ENCODE results near the gene NKRF.
"Not testable (repeated sequence)": the region's sequence is repeated elsewhere in the genome, so short reads cannot be mapped to it uniquely, and the experiment has no call there.

The NKRF gene

GRCh38 chrX:119606280-119607017 lies at the start of gene NKRF:
TSS of gene NKRF (minus strand) at chrX:119606424.
- peak; percentile 82 to 91 (median 88) for DNase-seq

DNA sequence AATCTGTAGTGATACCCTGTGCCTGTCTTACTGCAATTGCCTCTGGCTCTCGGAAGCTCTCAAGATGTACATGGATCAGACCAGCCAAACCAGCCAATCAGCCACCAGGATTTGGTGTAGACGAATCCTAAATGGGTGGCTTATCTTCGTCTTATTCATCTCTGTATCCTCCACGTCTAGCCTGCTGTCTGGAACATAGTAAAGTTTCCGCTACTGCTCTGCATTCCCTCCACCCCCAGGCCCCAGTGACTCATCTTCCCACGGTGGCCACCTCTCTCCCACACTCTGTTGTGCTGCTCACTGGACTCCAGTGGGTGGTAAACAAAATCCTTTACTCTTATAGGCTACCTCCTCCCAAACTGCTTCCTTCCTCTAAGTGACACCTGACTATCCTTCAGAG lies 48.9 kb upstream of the NKRF start:
- peak in 3 of 6 experiments; percentile 29 to 41 (median 38) for DNase-seq

DNA sequence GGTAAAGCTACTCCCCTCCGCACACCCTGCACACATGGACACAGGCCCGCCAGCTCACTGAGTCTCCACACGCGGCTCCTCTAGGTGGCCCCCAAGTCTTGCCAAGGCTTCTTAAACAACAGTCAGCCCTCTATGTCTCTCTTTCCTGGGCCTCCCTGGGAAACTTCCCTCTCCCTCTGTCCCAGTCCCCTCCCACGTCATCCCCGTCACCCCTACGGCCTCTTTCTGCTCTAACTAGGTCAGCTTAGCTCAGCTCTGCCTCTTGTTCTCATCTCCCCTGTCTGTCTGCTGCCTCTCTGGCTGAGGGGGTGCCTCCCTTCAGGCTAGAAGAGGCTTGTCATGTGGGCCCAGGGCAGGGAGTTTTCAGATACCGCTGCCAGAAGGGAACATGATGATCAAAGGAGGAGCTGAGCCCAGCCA lies 47.9 kb upstream of the NKRF start:
- peak in 5 of 6 experiments; percentile 22 to 49 (median 28) for DNase-seq

DNA sequence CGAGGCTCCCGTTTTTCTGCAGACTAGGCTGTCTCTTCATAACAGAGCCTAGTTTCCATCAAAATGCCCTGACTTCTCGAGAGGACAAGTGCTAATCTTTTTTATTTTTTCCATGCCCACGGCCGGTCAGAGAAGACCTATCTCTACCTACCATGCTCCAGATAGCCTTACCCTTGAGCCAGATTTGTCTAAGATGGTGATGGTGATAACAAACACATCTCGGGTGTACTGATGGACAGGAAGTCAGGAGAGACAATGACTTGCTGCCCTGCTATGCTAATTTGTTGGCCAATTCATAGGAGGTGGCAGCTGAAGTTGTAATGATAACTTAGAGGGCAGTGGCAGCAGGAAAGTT lies 42.2 kb upstream of the NKRF start:
- no peak for DNase-seq

DNA sequence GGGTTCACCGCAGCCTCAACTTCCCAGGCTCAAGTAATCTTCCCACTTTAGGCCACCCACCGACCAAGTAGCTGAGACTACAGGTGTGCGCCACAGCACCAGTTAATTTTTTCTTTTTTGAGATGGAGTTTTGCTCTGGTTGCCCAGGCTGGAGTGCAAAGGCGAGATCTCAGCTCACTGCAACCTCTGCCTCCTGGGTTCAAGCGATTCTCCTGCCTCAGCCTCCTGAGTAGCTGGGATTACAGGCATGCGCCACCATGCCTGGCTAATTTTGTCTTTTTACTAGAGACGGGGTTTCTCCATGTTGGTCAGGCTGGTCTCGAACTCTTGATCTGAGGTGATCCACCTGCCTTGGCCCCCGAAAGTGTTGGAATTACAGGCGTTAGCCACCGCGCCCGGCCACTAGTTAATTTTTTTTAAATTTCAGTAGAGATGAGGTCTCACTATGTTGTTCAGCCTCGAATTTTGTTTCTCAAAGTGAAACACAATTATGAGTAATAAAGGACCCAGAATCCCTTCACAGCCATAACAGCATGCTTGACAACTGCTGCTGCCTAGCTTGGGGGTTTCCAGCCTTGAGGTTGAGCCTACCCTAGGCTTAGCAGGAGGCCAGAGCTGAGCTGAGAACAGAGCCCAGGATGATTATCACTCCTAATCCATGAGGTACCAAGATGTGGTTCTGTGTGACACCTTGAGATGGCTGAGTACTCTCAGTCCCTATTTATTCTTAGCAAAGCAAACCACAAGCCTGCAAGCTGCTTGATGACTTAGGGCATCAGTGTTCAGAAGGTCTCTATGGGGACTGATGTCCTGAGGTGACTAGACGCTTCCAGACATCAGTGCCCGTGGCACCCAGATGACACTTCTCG lies 41.6 kb upstream of the NKRF start:
- peak in 1 of 6 experiments; percentile 1 for DNase-seq

- DNase-seq: no peak
Measured at GRCh38 chrX:119647089-119647488, 40.9 kb upstream of the NKRF start.

- DNase-seq: no peak
Measured at GRCh38 chrX:119646515-119646914, 40.3 kb upstream of the NKRF start.

- DNase-seq: no peak
Measured at GRCh38 chrX:119643696-119644095, 37.5 kb upstream of the NKRF start.

DNA sequence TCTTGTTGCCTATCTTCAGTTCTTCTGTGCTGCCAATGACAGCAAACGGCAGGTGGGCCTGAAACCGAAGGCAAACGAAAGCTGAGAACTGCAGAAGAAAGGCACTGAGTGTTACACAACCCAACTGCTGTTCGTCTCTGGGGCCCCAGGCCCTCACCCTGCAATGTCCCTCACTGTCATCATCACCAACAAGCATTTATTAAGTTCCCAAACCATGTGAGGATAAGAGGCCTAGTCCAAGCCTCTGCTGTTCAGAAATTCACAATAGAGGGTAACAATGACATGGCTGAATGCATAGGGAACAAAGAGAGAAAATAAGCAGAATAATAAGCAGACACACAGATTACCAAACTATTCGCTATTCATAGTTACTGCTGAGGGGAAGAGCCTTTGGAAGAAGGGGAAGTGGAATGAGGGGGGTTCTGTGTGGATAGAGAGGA lies 34.5 kb upstream of the NKRF start:
- no peak for DNase-seq

DNA sequence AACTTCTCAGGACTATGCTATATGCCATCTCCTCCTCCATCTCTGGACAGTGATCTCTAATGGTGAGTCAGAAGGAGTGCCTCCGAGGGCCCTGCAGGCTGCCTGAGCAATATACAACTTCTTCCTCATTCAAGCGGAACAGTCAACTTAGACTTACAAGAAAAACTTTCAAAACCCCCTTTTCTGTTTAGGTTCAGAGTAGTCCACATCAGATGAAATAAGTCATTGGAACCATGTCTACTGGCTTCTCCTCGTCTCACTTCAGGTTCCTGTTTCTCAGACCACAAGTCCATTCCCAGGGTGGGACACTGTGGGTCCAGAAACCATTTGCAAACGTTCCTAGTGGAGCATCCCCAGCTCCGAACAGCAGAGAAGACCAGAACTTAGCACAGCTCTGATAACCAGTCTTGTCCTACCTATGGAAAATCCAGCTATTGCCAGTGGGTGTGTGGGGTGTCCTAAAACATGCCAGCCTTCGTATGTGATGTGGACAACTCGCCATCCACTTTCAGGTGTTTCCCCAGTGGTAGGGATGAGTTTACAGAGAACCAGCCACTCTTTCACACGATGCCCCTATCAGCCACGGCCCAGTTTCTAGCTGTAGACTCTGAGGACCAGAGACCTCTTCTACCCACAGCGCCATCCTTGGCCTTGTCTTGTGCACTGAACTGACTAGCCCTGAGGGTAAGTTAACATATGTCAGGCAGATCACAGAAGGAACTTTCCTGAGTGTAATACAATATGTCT lies 32.7 kb upstream of the NKRF start:
- no peak for DNase-seq

DNA sequence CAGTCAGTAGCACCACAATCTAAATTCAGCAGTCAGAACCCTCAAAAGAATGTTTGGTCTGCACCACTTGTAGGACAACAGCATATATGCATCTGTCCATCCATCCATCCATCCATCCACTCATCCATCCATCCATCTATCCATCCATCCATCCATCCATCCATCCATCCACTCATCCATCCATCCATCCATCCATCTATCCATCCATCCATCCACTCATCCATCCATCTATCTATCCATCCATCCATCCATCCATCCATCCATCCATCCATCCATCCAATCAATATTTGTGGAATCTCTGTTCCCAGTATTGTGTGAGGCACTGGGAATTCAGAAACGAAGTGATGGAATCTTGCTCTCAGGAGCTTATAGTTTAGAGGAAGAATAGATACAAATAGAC lies 31.2 kb upstream of the NKRF start:
- DNase-seq: not testable (repeated sequence)

- no peak for DNase-seq
Measured at GRCh38 chrX:119636419-119636818, 30.2 kb upstream of the NKRF start.

DNA sequence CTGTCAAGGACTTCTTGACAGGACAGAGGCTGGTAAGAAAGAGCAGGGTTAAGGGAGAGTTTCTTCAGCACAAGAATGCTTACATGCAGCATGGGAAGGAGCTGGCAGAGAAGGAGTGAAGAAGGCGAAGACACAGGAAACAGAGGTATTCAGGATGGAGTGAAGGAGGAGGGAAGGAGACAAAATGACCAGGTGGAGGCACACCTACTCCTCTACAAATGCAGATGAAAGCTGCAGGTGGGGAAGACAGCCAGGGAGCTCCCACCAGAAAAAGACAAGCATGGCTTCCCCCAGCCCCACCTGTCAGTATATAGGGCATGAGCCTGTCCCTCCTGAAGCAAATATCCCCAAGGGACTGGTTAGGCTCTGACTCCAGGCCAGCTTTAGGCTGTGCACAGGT lies 29.6 kb upstream of the NKRF start:
- no peak for DNase-seq

- DNase-seq: no peak
Measured at GRCh38 chrX:119635179-119635578, 29.0 kb upstream of the NKRF start.

DNA sequence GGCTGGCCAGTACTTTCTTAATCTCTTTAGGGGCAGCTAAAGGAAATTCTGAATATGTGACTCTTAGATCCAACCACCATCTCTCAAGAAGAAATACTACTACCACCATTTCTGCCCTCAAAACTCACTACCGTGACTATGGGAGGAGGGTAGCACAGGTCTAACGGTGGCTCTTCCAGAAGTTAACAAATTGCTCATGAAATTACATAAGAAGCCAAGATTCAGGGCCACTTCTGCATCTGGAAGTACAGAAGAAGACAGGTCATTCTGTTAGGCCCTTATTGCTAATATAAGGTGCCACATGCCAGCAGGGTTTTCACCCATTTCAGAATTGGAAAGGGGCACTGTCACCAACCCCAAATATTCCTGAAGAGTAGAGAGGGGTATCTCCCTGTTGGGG lies 19.6 kb upstream of the NKRF start:
- DNase-seq: no peak

- no peak for DNase-seq
Measured at GRCh38 chrX:119624951-119625668, 18.9 kb upstream of the NKRF start.

DNA sequence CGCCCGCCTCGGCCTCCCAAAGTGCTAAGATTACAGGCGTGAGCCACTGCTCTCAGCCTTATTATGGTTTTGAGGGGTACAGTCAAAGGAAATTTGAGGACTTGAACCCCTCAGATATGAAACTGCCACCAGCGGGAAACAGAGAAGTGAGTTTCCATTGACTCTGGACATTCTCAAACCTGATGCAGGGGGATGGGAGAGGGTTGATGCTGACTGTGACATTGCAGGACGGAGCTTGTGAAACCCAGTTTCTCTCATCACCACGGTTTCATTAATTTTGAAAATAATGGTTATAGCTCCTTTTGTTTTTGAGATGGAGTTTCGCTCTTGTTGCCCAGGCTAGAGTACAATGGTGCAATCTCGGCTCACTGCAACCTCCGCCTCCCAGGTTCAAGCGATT lies 18.2 kb upstream of the NKRF start:
- DNase-seq: no peak

GRCh38 chrX:119622356-119623232 lies 16.4 kb upstream of the NKRF start:
- DNase-seq: no peak

DNA sequence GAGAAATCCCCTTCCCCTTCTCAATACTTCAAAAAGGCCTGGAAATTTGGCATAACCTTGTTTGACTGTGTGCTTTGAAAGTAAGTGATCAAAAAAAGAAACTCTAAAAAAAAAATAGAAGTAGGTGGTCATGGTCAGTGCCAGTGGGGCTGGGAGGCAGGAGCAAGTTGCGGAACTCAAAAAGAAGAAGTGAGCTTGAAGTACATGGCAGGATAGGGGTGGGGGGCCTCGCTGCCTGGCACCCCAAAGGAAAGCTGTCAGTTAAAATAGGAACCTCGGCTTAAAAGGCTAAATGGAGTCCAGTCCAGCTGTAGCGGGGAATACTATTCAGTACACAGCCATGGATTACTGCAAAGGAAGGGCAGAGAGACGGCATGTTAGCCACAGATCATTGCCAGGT lies 12.2 kb upstream of the NKRF start:
- no peak for DNase-seq

- DNase-seq: no peak
Measured at GRCh38 chrX:119617517-119618164, 11.4 kb upstream of the NKRF start.

DNA sequence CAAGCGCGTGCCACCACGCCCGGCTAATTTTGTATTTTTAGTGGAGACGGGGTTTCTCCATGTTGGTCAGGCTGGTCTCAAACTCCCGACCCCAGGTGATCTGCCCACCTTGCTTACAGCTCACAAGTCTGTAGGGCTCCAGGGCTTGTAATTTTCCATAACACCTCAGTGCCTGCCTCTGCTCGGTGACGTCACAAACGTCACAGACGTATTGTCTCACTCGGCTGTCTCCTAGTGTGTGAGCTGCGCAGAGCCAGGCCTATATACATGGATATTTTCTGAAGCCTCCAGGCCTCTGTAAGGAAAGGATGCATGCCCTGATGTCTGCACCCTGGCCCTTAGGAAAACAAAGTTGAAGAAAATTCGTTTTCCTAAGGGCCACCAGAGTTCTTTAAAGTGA lies 8.6 kb upstream of the NKRF start:
- DNase-seq: no peak
